Measurements from ENCODE around the gene ETFBKMT. TPM values are rescaled to one million over a fixed set of nuclear protein-coding genes. Genes with fewer than 3 reads are reported as not detected.

Gene ETFBKMT
- total and polyA plus RNA-seq, 2 of the 13 experiments (the other 11 are each of a cell fraction or from before 2014, with no cell fraction given), result 0.62 to 0.93 TPM

- TF ChIP-seq ARID5B (CRISPR knock-in tag; IDR thresholded peaks at IDR 0.05) (peak; percentile 56; the same call in 1 of the 2 replicates), ZNF839 (CRISPR knock-in tag; IDR thresholded peaks at IDR 0.05; ENCODE audit: borderline replicate concordance) (no peak), ZNF280D (CRISPR knock-in tag; IDR thresholded peaks at IDR 0.05) (no peak), ZNF724P (CRISPR knock-in tag; IDR thresholded peaks at IDR 0.05; ENCODE audit: borderline replicate concordance) (no peak), ZNF543 (CRISPR knock-in tag; IDR thresholded peaks at IDR 0.05) (no peak), ZNF614 (CRISPR knock-in tag; IDR thresholded peaks at IDR 0.05; ENCODE audit: borderline replicate concordance) (0 out of 2 replicates have a peak, but pooled peaks have one; percentile 29), NFKB2 (CRISPR knock-in tag; IDR thresholded peaks at IDR 0.05; ENCODE audit: borderline replicate concordance) (no peak; the same call in 1 of the 2 replicates), ZBTB14 (CRISPR knock-in tag; IDR thresholded peaks at IDR 0.05) (no peak), KLF15 (CRISPR knock-in tag; IDR thresholded peaks at IDR 0.05; ENCODE audit: borderline replicate concordance) (no peak), SATB2 (CRISPR knock-in tag; IDR thresholded peaks at IDR 0.05) (no peak), ZNF253 (CRISPR knock-in tag; IDR thresholded peaks at IDR 0.05; ENCODE audit: borderline replicate concordance) (no peak), ZZZ3 (CRISPR knock-in tag; IDR thresholded peaks at IDR 0.05; ENCODE audit: borderline replicate concordance) (no peak), ZFX (CRISPR knock-in tag; IDR thresholded peaks at IDR 0.05; ENCODE audit: low read depth) (peak; percentile 74), DMAP1 (CRISPR knock-in tag; IDR thresholded peaks at IDR 0.05) (no peak), SP140L (CRISPR knock-in tag; IDR thresholded peaks at IDR 0.05; ENCODE audit: borderline replicate concordance) (no peak; the same call in 1 of the 2 replicates), ZFYVE20 (CRISPR knock-in tag; IDR thresholded peaks at IDR 0.05; ENCODE audit: borderline replicate concordance, low read depth) (no peak), HES4 (CRISPR knock-in tag; IDR thresholded peaks at IDR 0.05; ENCODE audit: borderline replicate concordance) (no peak), FOXA3 (CRISPR knock-in tag; IDR thresholded peaks at IDR 0.05) (0 out of 2 replicates have a peak, but pooled peaks have one; percentile 40), CEBPG (CRISPR knock-in tag; IDR thresholded peaks at IDR 0.05) (no peak), ZBTB1 (CRISPR knock-in tag; IDR thresholded peaks at IDR 0.05; ENCODE audit: borderline replicate concordance) (no peak), CBFB (CRISPR knock-in tag; IDR thresholded peaks at IDR 0.05) (no peak), MYC (CRISPR knock-in tag; IDR thresholded peaks at IDR 0.05; ENCODE audit: borderline replicate concordance) (peak; percentile 47; the same call in 1 of the 2 replicates)
These were observed at the start of gene ETFBKMT (continued) for GRCh38 chr12:31659087-31659942.
